GM23248 (cell line): Measurements from ENCODE around the gene SYNDIG1. TPM values are rescaled to one million over a fixed set of nuclear protein-coding genes. Genes with fewer than 3 reads are reported as not detected.

ENCODE experiments used
- DNase-seq: peaks from one replicate; pipeline ENCODE4 v3.0.0-alpha.2; 2015
- H2AFZ ChIP-seq: fragments of 200-600 bp; sonication (generic); 2 replicates; pipeline ENCODE4 v1.6.1; 2016; ENCODE audit warnings: antibody characterized with exemption
- H3F3A ChIP-seq: fragments of 200-600 bp; sonication (generic); 2 replicates; pipeline ENCODE4 v1.6.1; 2016; ENCODE audit warnings: mild to moderate bottlenecking, antibody characterized with exemption, mixed run types; ENCODE audit not compliant: insufficient read depth
- H3K27ac ChIP-seq: fragments of 200-600 bp; sonication (generic); 2 replicates; pipeline ENCODE4 v1.5.1; 2016; ENCODE audit warnings: mild to moderate bottlenecking
- H3K27me3 ChIP-seq: fragments of 200-600 bp; sonication (generic); replicated peaks from 2 replicates; pipeline ENCODE4 v1.6.1; 2016; ENCODE audit warnings: mild to moderate bottlenecking; ENCODE audit not compliant: insufficient read depth
- H3K36me3 ChIP-seq: fragments of 200-600 bp; sonication (generic); 2 replicates; pipeline ENCODE4 v1.6.1; 2016; ENCODE audit warnings: low read depth, mild to moderate bottlenecking
- H3K4me1 ChIP-seq: fragments of 200-600 bp; sonication (generic); 2 replicates; pipeline ENCODE4 v1.6.1; 2016; ENCODE audit warnings: mild to moderate bottlenecking; ENCODE audit not compliant: insufficient read depth
- H3K4me2 ChIP-seq: fragments of 200-600 bp; sonication (generic); one replicate; pipeline ENCODE4 v1.6.1; 2016; ENCODE audit warnings: mild to moderate bottlenecking; ENCODE audit not compliant: unreplicated experiment
- H3K4me3 ChIP-seq: fragments of 200-600 bp; sonication (generic); 2 replicates; pipeline ENCODE4 v1.5.1; 2016; ENCODE audit warnings: mild to moderate bottlenecking
- H3K79me2 ChIP-seq: fragments of 200-600 bp; sonication (generic); 2 replicates; pipeline ENCODE4 v1.6.1; 2016; ENCODE audit warnings: mild to moderate bottlenecking; ENCODE audit not compliant: insufficient read depth
- H3K9ac ChIP-seq: fragments of 200-600 bp; sonication (generic); 2 replicates; pipeline ENCODE4 v1.6.1; 2016; ENCODE audit warnings: mild to moderate bottlenecking
- H3K9me2 ChIP-seq: fragments of 200-600 bp; sonication (generic); 2 replicates; pipeline ENCODE4 v1.6.1; 2016; ENCODE audit warnings: mixed run types, mild to moderate bottlenecking, moderate library complexity; ENCODE audit not compliant: insufficient read depth
- H3K9me3 ChIP-seq: fragments of 200-600 bp; sonication (generic); one replicate; pipeline ENCODE4 v1.6.1; 2017; ENCODE audit warnings: low read depth
- H4K20me1 ChIP-seq: fragments of 200-600 bp; sonication (generic); 2 replicates; pipeline ENCODE4 v1.6.0; 2016; ENCODE audit not compliant: insufficient read depth
- EZH2 ChIP-seq: fragments of 200-600 bp; sonication (generic); IDR thresholded peaks from 2 replicates; pipeline ENCODE4 v1.6.1; 2018; ENCODE audit warnings: antibody characterized with exemption, mild to moderate bottlenecking; ENCODE audit not compliant: insufficient read depth, poor library complexity, severe bottlenecking
- EZH2phosphoT487 ChIP-seq: fragments of 200-600 bp; sonication (generic); IDR thresholded peaks from 2 replicates; pipeline ENCODE4 v1.6.1; 2018; ENCODE audit warnings: antibody characterized with exemption, moderate library complexity, mild to moderate bottlenecking, low read depth; ENCODE audit not compliant: insufficient read depth
- WGBS, 2 experiments: methylation state at CpG; one replicate each; pipeline ENCODE4 v1.1.6; 2015 to 2017; ENCODE audit warnings: low lambda C conversion rate in 2 of 2, low coverage in 1 of 2; ENCODE audit errors: missing lambda C conversion rate in 2 of 2; 5-methylcytosine and 5-hydroxymethylcytosine counted together
- in situ Hi-C: fragments of 300-500 bp; cut with MboI; formaldehyde crosslinking; loops from 2 replicates; pipeline ENCODE4 v1.15.0; 2020
- polyA plus RNA-seq: library from polyadenylated mRNA; unstranded; fragments of >200 nt; fragmentation: Nextera tagmentation; extraction: Ambion mirVana; gene quantifications from 2 replicates; pipeline ENCODE4 v1.2.1, GENCODE V29; 2016
- total RNA-seq: library from RNA; depleted of rRNA; stranded (reverse); fragments of >200 nt; shearing (Covaris generic); gene quantifications from 2 replicates; pipeline ENCODE4 v1.2.3, GENCODE V29; 2014

Gene SYNDIG1
- total and polyA plus RNA-seq, 2 experiments from 2014 or later, result 1.6 to 2.6 TPM

DNA sequence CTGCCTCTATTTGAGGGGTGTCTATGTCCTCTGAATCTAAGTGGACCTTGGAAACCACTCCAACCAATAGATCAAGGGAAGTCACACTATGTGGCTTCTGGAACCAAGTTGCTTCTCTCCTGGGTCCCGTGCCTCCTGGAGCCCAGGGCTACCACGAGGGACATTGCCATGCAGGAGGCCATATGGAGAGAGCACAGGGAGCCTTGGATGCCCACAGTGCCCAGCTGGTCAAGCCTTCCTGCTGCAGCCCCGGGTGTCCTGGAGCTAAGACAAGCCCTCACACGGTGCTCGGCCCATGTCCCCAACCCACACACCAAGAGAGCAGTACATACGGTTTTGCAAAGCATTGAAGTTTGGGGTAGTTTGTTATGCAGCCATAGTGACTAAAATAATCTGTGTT is 231.6 kb downstream of the SYNDIG1 start:
- no peak for DNase-seq
- no peaks in the 10 kb centered on the region for H3K9me3 ChIP-seq
- in situ Hi-C loops, result no loop called here
- H3K9me2 ChIP-seq, result no peaks in the 10 kb centered on the region
- H3K4me2 ChIP-seq, result no peak overlapping the region
- 47 to 51% methylated on average over 6 of the region's 6 CpGs for WGBS, 2 experiments
- no peak overlapping the region for H3K27ac ChIP-seq
- H3K79me2 ChIP-seq, result no peaks in the 10 kb centered on the region
- peaks cover 13% of the 10 kb centered on the region for H3K27me3 ChIP-seq
- no peak overlapping the region for H3K4me3 ChIP-seq
- H2AFZ ChIP-seq, result no peak overlapping the region
- no peak overlapping the region for H3K9ac ChIP-seq
- no peaks in the 10 kb centered on the region for H3F3A ChIP-seq
- TF ChIP-seq EZH2 (no peak), EZH2phosphoT487 (no peak)
- no peaks in the 10 kb centered on the region for H3K4me1 ChIP-seq
- H3K36me3 ChIP-seq, result no peaks in the 10 kb centered on the region
- no peaks in the 10 kb centered on the region for H4K20me1 ChIP-seq

DNA sequence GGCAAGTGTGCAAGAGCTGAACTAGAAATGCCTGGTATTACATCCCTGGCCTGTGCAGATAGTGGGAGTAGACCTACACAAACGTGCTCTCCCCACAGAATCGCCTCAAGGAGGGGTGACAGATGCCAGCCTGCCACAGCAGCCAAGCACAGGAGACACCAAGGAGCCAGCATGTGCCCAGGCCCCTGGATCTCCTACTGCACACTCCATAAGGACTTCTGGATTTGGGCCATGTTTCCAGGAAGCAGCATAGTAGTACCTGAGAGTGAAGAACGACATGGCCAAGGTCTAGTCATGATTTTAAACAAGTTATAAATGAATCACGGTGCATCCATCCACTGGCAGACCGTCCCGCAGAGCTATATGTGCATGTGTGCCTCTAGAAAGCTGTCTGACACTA is 232.2 kb downstream of the SYNDIG1 start:
- Histone ChIP-seq H3K9me2 (no peaks in the 10 kb centered on the region), H3K4me3 (no peak overlapping the region), H3K36me3 (no peaks in the 10 kb centered on the region), H3K27ac (no peak overlapping the region), H3K27me3 (peaks cover 16% of the 10 kb centered on the region), H3K4me1 (no peaks in the 10 kb centered on the region), H3K9ac (no peak overlapping the region), H3K4me2 (no peak overlapping the region), H3K9me3 (no peaks in the 10 kb centered on the region), H2AFZ (no peak overlapping the region), H3K79me2 (no peaks in the 10 kb centered on the region), H3F3A (no peaks in the 10 kb centered on the region), H4K20me1 (no peaks in the 10 kb centered on the region)
- no peak for TF ChIP-seq EZH2
- TF ChIP-seq EZH2phosphoT487, result no peak
- DNase-seq, result no peak
- in situ Hi-C loops, result no loop called here
- 40 to 49% methylated on average over 6 of the region's 6 CpGs for WGBS, 2 experiments

DNA sequence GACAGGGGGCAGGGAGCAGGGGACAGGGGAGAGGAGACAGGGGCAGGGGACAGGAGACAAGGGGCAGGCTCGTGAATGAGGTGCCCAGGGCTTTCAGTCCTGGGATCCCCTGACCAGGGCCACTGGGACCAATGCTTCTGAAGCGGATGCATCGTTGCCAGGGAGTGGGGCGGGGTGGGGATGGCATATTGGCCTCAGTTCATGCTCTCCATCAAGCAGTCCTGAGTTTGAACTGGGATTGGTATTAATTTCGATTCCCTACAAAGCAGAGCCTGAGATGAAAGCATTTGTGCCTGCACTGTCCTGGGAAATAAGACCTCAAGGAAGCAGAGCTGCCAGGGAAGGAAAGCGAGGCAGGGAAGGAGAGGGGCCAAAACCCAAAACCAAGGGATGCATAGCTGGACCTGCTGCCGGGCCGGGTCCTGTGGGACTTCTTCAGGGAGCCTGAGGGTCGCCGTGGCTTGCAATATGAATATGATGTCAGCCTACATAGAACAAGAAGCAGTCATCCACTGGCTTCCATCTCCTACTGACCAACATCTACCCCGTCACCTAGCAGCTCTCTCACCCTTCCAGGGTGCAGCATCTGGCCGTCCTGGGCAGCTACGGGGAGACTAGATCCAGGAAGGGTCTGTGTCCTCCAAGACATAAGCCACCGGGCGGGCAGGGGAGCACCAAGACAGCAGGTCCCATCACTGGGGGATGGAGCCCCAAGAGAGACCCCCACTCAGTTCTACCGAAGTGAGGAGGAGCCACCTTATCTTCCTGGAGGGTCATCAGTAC is 233.3 kb downstream of the SYNDIG1 start:
- DNase-seq, result no peak
- no peaks in the 10 kb centered on the region for H3K9me2 ChIP-seq
- H3K27me3 ChIP-seq, result peaks cover 19% of the 10 kb centered on the region
- WGBS, 2 experiments, result 61% methylated on average over 15 to 16 of the region's 16 CpGs
- in situ Hi-C loops, result no loop called here
- no peak for TF ChIP-seq EZH2phosphoT487
- no peak for TF ChIP-seq EZH2
- no peaks in the 10 kb centered on the region for H3F3A ChIP-seq
- no peak overlapping the region for H3K27ac ChIP-seq
- no peak overlapping the region for H3K4me2 ChIP-seq
- no peaks in the 10 kb centered on the region for H3K79me2 ChIP-seq
- no peaks in the 10 kb centered on the region for H3K9me3 ChIP-seq
- no peaks in the 10 kb centered on the region for H3K36me3 ChIP-seq
- no peak overlapping the region for H3K4me3 ChIP-seq
- no peaks in the 10 kb centered on the region for H3K4me1 ChIP-seq
- no peak overlapping the region for H2AFZ ChIP-seq
- no peaks in the 10 kb centered on the region for H4K20me1 ChIP-seq
- no peak overlapping the region for H3K9ac ChIP-seq

DNA sequence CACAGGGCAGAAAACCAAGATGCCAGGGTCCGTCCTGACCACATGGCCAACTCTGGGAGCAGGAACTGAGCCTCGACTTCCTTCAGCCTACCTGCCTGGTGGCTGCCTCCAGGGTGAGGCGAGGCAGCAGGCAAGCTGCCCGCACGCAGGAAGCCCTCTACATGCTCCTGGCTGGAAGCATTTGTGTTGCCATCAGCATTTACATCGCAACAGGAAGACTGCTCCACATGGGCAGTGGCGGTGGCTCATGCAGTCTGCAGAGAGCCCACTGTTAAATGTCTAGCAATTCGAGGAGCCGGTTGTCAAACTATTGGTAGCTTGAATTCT is 233.8 kb downstream of the SYNDIG1 start:
- TF ChIP-seq EZH2 (no peak), EZH2phosphoT487 (no peak)
- in situ Hi-C loops, result no loop called here
- 70 to 71% methylated on average over 9 of the region's 9 CpGs for WGBS, 2 experiments
- Histone ChIP-seq H3K79me2 (no peaks in the 10 kb centered on the region), H3K9me2 (no peaks in the 10 kb centered on the region), H2AFZ (no peak overlapping the region), H3K36me3 (no peaks in the 10 kb centered on the region), H3K4me2 (no peak overlapping the region), H3K9me3 (no peaks in the 10 kb centered on the region), H3K27me3 (peaks cover 21% of the 10 kb centered on the region), H3K4me1 (no peaks in the 10 kb centered on the region), H3K4me3 (no peak overlapping the region), H3K9ac (no peak overlapping the region), H4K20me1 (no peaks in the 10 kb centered on the region), H3K27ac (no peak overlapping the region), H3F3A (no peaks in the 10 kb centered on the region)
- no peak for DNase-seq

DNA sequence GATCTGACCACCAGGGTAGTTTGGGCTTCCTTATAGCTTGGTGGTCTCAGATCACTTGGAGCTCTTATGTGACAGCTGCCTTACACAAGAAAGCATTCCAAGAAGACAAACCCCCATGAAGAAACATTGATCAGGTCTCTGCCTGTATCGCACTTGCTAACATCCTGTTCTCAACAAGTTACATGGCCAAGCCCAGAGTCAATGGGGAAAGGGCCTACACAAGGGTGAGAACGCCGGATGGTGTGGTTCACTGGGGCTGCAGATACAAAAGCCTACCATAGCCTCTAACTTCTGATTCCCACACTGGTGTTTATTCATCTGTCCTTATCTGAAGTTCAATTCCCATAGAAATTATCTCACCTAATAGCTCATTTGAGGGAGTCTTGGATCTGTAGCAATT is 235.5 kb downstream of the SYNDIG1 start:
- H3K36me3 ChIP-seq, result no peaks in the 10 kb centered on the region
- no peaks in the 10 kb centered on the region for H3K9me3 ChIP-seq
- H4K20me1 ChIP-seq, result no peaks in the 10 kb centered on the region
- H3F3A ChIP-seq, result no peaks in the 10 kb centered on the region
- 90 to 93% methylated on average over 3 of the region's 3 CpGs for WGBS, 2 experiments
- no peaks in the 10 kb centered on the region for H3K79me2 ChIP-seq
- H3K4me3 ChIP-seq, result no peak overlapping the region
- H3K9ac ChIP-seq, result no peak overlapping the region
- no peak overlapping the region for H3K4me2 ChIP-seq
- in situ Hi-C loops, result no loop called here
- H2AFZ ChIP-seq, result no peak overlapping the region
- H3K4me1 ChIP-seq, result no peaks in the 10 kb centered on the region
- TF ChIP-seq EZH2 (no peak), EZH2phosphoT487 (no peak)
- H3K9me2 ChIP-seq, result no peaks in the 10 kb centered on the region
- H3K27ac ChIP-seq, result no peak overlapping the region
- peaks cover 20% of the 10 kb centered on the region for H3K27me3 ChIP-seq
- no peak for DNase-seq
